Effector memory CD4-positive, alpha-beta T cell (primary cell): ENCODE measurements around the gene ITGA7.

Experiments
- DNase-seq, 3 donors: peaks; one replicate each; pipeline ENCODE4 v3.0.0-alpha.2; 2020
- H3K27ac ChIP-seq: 2 replicates; pipeline ENCODE4 v1.7.0; 2013; ENCODE audit warnings: mild to moderate bottlenecking, low read length, moderate library complexity; ENCODE audit not compliant: insufficient read depth, poor library complexity, severe bottlenecking
- H3K27me3 ChIP-seq: replicated peaks from 2 replicates; pipeline ENCODE4 v1.7.0; 2013; ENCODE audit warnings: mild to moderate bottlenecking, low read length; ENCODE audit not compliant: insufficient read depth, control insufficient read depth, poor library complexity, severe bottlenecking
- H3K36me3 ChIP-seq: 2 replicates; pipeline ENCODE4 v1.7.0; 2013; ENCODE audit warnings: mild to moderate bottlenecking, low read length, moderate library complexity; ENCODE audit not compliant: control insufficient read depth, insufficient read depth
- H3K4me1 ChIP-seq: 2 replicates; pipeline ENCODE4 v1.7.0; 2013; ENCODE audit warnings: low read length, mild to moderate bottlenecking; ENCODE audit not compliant: control insufficient read depth, insufficient read depth, poor library complexity, severe bottlenecking
- H3K4me3 ChIP-seq: 2 replicates; pipeline ENCODE4 v1.7.0; 2013; ENCODE audit warnings: low read length, low read depth, mild to moderate bottlenecking; ENCODE audit not compliant: insufficient read depth, poor library complexity, severe bottlenecking
- H3K9me3 ChIP-seq: 2 replicates; pipeline ENCODE4 v1.7.0; 2013; ENCODE audit warnings: mild to moderate bottlenecking, low read length, moderate library complexity; ENCODE audit not compliant: control insufficient read depth

The ITGA7 gene

GRCh38 chr12:55718624-55719275 lies 11.0 kb upstream of the ITGA7 start:
- Histone ChIP-seq H3K4me1 (peaks cover 21% of the 10 kb centered on the region), H3K27ac (no peak overlapping the region), H3K9me3 (no peaks in the 10 kb centered on the region), H3K27me3 (no peaks in the 10 kb centered on the region), H3K4me3 (no peak overlapping the region), H3K36me3 (peaks cover 16% of the 10 kb centered on the region)
- DNase-seq = no peak

- Histone ChIP-seq H3K4me1 (peaks cover 21% of the 10 kb centered on the region), H3K9me3 (no peaks in the 10 kb centered on the region), H3K36me3 (peaks cover 16% of the 10 kb centered on the region), H3K4me3 (no peak overlapping the region), H3K27me3 (no peaks in the 10 kb centered on the region), H3K27ac (peak overlapping the region; percentile 91)
- no peak for DNase-seq
Observed at GRCh38 chr12:55718015-55718414, 10.3 kb upstream of the ITGA7 start.

GRCh38 chr12:55717011-55718007 lies 9.6 kb upstream of the ITGA7 start:
- H3K36me3 ChIP-seq = peaks cover 16% of the 10 kb centered on the region
- peaks cover 21% of the 10 kb centered on the region for H3K4me1 ChIP-seq
- H3K9me3 ChIP-seq = no peaks in the 10 kb centered on the region
- H3K27me3 ChIP-seq = no peaks in the 10 kb centered on the region
- DNase-seq = no peak
- peak overlapping the region; percentile 96 for H3K4me3 ChIP-seq
- H3K27ac ChIP-seq = peak overlapping the region; percentile 91

GRCh38 chr12:55716582-55716957 lies 8.9 kb upstream of the ITGA7 start:
- Histone ChIP-seq H3K4me1 (peaks cover 21% of the 10 kb centered on the region), H3K36me3 (peaks cover 16% of the 10 kb centered on the region), H3K4me3 (peak overlapping the region; percentile 96), H3K27me3 (no peaks in the 10 kb centered on the region), H3K27ac (peak overlapping the region; percentile 91), H3K9me3 (no peaks in the 10 kb centered on the region)
- no peak for DNase-seq

GRCh38 chr12:55715833-55716581 lies 8.3 kb upstream of the ITGA7 start, which contains the start of gene BLOC1S1:
Gene BLOC1S1 (plus strand): TSS chr12:55716046. CDS start chr12:55716052, 6 bp downstream.
- Histone ChIP-seq H3K27me3 (no peaks in the 10 kb centered on the region), H3K4me1 (peaks cover 21% of the 10 kb centered on the region), H3K27ac (peak within 1 kb of the TSS; percentile 91), H3K9me3 (no peaks in the 10 kb centered on the region), H3K36me3 (peaks cover 16% of the 10 kb centered on the region), H3K4me3 (peak within 1 kb of the TSS; percentile 96)
- peak; percentile 87 to 94 (median 88) for DNase-seq

- no peak for DNase-seq
- H3K4me1 ChIP-seq = peaks cover 19% of the 10 kb centered on the region
Observed at GRCh38 chr12:55715169-55715764, 7.6 kb upstream of the ITGA7 start.

GRCh38 chr12:55713721-55714120 lies 6.0 kb upstream of the ITGA7 start:
- Histone ChIP-seq H3K9me3 (no peaks in the 10 kb centered on the region), H3K36me3 (no peaks in the 10 kb centered on the region), H3K4me3 (no peak overlapping the region), H3K27me3 (no peaks in the 10 kb centered on the region), H3K4me1 (peaks cover 20% of the 10 kb centered on the region), H3K27ac (no peak overlapping the region)
- no peak for DNase-seq

More at GRCh38 chr12:55715169-55715764, 7.6 kb upstream of the ITGA7 start:
- Histone ChIP-seq H3K9me3 (no peaks in the 10 kb centered on the region), H3K27ac (peak overlapping the region; percentile 91), H3K27me3 (no peaks in the 10 kb centered on the region), H3K36me3 (peaks cover 15% of the 10 kb centered on the region), H3K4me3 (peak overlapping the region; percentile 96)

- Histone ChIP-seq H3K27ac (no peak overlapping the region), H3K27me3 (no peaks in the 10 kb centered on the region), H3K36me3 (no peaks in the 10 kb centered on the region), H3K4me1 (peaks cover 26% of the 10 kb centered on the region), H3K9me3 (no peaks in the 10 kb centered on the region), H3K4me3 (no peak overlapping the region)
- DNase-seq = no peak
Observed at GRCh38 chr12:55712700-55713415, 5.2 kb upstream of the ITGA7 start.
